HCT116 (cell line): Measurements from ENCODE around the gene LOXL1. TPM values are rescaled to one million over a fixed set of nuclear protein-coding genes. Genes with fewer than 3 reads are reported as not detected.

ENCODE experiments used
- ATAC-seq: fragments of 200-7000 bp; cut with Tn5 transposase; 2 replicates; pipeline ENCODE4 v1.9.1; 2020; ENCODE audit warnings: mild to moderate bottlenecking, moderate library complexity
- BruUV-seq: library from RNA; stranded (reverse); fragments of 400-500 nt; replicated peaks from 2 replicates; lab custom pipeline; 2021; lab: Mats Ljungman, UMichigan
- CTCF ChIA-PET: fragments of 300-600 bp; sonication (Branson Sonifier 250); formaldehyde crosslinking; loops from one replicate; lab custom pipeline; 2021; ENCODE audit warnings: antibody characterized with exemption; lab: Charles Lee
- POLR2A ChIA-PET: fragments of 300-600, 350-600 bp; sonication (Branson Sonifier 250); formaldehyde crosslinking; loops from one replicate; lab custom pipeline; 2021; ENCODE audit warnings: antibody characterized with exemption; lab: Charles Lee
- RAD21 ChIA-PET, 2 experiments: fragments of 300-600 bp; sonication (Branson Sonifier 250); formaldehyde crosslinking; loops; one replicate each; lab custom pipeline; 2023; ENCODE audit warnings: low total read pairs in 2 of 2; ENCODE audit not compliant: uncharacterized antibody in 2 of 2, unreplicated experiment in 2 of 2, low non-redundant PET in 1 of 2; lab: Charles Lee
- DNase-seq: peaks from one replicate; pipeline ENCODE4 v3.0.0-alpha.2; 2010; ENCODE audit warnings: low read depth, low spot score
- H2AFZ ChIP-seq: fragments of 200-600 bp; shearing (Covaris generic), sonication (generic); 2 replicates; pipeline ENCODE4 v1.6.1; 2017; ENCODE audit warnings: low read depth, mixed run types, mixed read lengths, antibody characterized with exemption, low read length; ENCODE audit not compliant: poor library complexity, severe bottlenecking
- H3K27ac ChIP-seq: 2 replicates; pipeline ENCODE4 v1.5.1; 2012; ENCODE audit warnings: low read depth, low read length
- H3K27me3 ChIP-seq: fragments of 200-600 bp; sonication (generic); 2 replicates; pipeline ENCODE4 v1.6.1; 2016; ENCODE audit warnings: mixed run types, low read length, mixed read lengths; ENCODE audit not compliant: insufficient read depth
- H3K36me3 ChIP-seq, 2 experiments: fragments of 200-500 bp in 1 of 2; fragments of 200-600 bp in 1 of 2; sonication (Bioruptor generic) in 1 of 2; sonication (generic) in 1 of 2; 2 replicates each; pipeline versions ENCODE4 v1.5.1 to v1.6.1; 2014 to 2016; ENCODE audit warnings: low read length in 2 of 2, inconsistent platforms in 1 of 2, mixed read lengths in 1 of 2, mixed run types in 1 of 2; ENCODE audit not compliant: insufficient read depth in 2 of 2, control insufficient read depth in 1 of 2
- H3K4me1 ChIP-seq, 2 experiments: fragments of 200-600 bp in 1 of 2; sonication (generic) in 1 of 2; 2 replicates each; pipeline versions ENCODE4 v1.5.1 to v1.6.1; 2012 to 2017; ENCODE audit warnings: low read length in 2 of 2, inconsistent platforms in 1 of 2, mild to moderate bottlenecking in 1 of 2, mixed read lengths in 1 of 2, mixed run types in 1 of 2, moderate library complexity in 1 of 2; ENCODE audit not compliant: insufficient read depth in 2 of 2, control insufficient read depth in 1 of 2
- H3K4me2 ChIP-seq: fragments of 200-600 bp; sonication (generic); 2 replicates; pipeline ENCODE4 v1.6.1; 2017; ENCODE audit warnings: mixed run types, low read length, mixed read lengths
- H3K4me3 ChIP-seq, 2 experiments: fragments of 200-600 bp in 1 of 2; sonication (generic) in 1 of 2; replicated peaks in 1 of 2; 2 replicates each; pipeline ENCODE4 v1.5.1; 2011 to 2016; ENCODE audit warnings: low read length in 2 of 2, control low read depth in 1 of 2, low read depth in 1 of 2, mild to moderate bottlenecking in 1 of 2, mixed read lengths in 1 of 2, mixed run types in 1 of 2
- H3K79me2 ChIP-seq: fragments of 200-600 bp; sonication (generic); 2 replicates; pipeline ENCODE4 v1.6.1; 2017; ENCODE audit warnings: mild to moderate bottlenecking, mixed run types, low read length, moderate library complexity, mixed read lengths; ENCODE audit not compliant: insufficient read depth
- H3K9ac ChIP-seq: fragments of 200-600 bp; sonication (generic); 2 replicates; pipeline ENCODE4 v1.6.1; 2016; ENCODE audit warnings: low read length, mixed read lengths
- H3K9me2 ChIP-seq: fragments of 200-600 bp; sonication (generic), shearing (Covaris generic); 2 replicates; pipeline ENCODE4 v1.6.1; 2017; ENCODE audit warnings: mixed run types, mild to moderate bottlenecking, moderate library complexity; ENCODE audit not compliant: insufficient read depth
- H3K9me3 ChIP-seq, 2 experiments: fragments of 200-500 bp in 1 of 2; fragments of 200-600 bp in 1 of 2; sonication (Bioruptor generic) in 1 of 2; sonication (generic) in 1 of 2; 2 replicates each; pipeline ENCODE4 v1.6.1; 2014 to 2017; ENCODE audit warnings: low read length in 2 of 2, mixed read lengths in 2 of 2, inconsistent platforms in 1 of 2, low read depth in 1 of 2, mild to moderate bottlenecking in 1 of 2, mixed run types in 1 of 2, moderate library complexity in 1 of 2; ENCODE audit not compliant: control insufficient read depth in 1 of 2, insufficient read depth in 1 of 2
- H4K20me1 ChIP-seq: fragments of 200-600 bp; sonication (generic), shearing (Covaris generic); 2 replicates; pipeline ENCODE4 v1.6.1; 2017; ENCODE audit warnings: mixed run types, mild to moderate bottlenecking, moderate library complexity; ENCODE audit not compliant: insufficient read depth
- CEBPB ChIP-seq: IDR thresholded peaks from 2 replicates; pipeline ENCODE4 v1.6.1; 2012; ENCODE audit warnings: low read depth
- POLR2AphosphoS5 ChIP-seq: IDR thresholded peaks from 2 replicates; pipeline ENCODE4 v1.6.1; 2011; ENCODE audit warnings: mild to moderate bottlenecking, low read depth, low read length, moderate library complexity
- SRF ChIP-seq: IDR thresholded peaks from 2 replicates; pipeline ENCODE4 v1.6.1; 2012; ENCODE audit warnings: low read depth
- intact Hi-C: fragments of 100-400 bp; cut with micrococcal nuclease; formaldehyde crosslinking; loops from 2 replicates; pipeline ENCODE4 v1.10.0; 2022
- total RNA-seq: library from RNA; stranded (reverse); gene quantifications from one replicate; pipeline ENCODE4 v1.2.1, GENCODE V29; 2021; ENCODE audit not compliant: unreplicated experiment
- TF ChIP-seq, protein P1 (sequence below): IDR thresholded peaks from 2 replicates; pipeline ENCODE4 v1.6.1; 2012
- TF ChIP-seq, protein P2 (sequence below), 3 experiments: fragments of 200-600 bp in 1 of 3; sonication (generic) in 1 of 3; IDR thresholded peaks in 2 of 3; conservative IDR thresholded peaks in 1 of 3; 2 replicates each; pipeline ENCODE4 v1.5.1; 2012 to 2017; ENCODE audit warnings: low read depth in 2 of 3, low read length in 2 of 3, antibody characterized with exemption in 1 of 3, borderline replicate concordance in 1 of 3, control low read depth in 1 of 3, mild to moderate bottlenecking in 1 of 3, mixed read lengths in 1 of 3, mixed run types in 1 of 3, moderate library complexity in 1 of 3; ENCODE audit not compliant: insufficient read depth in 1 of 3

The LOXL1 gene
- total RNA-seq, 1 experiment from 2014 or later: 14.9 TPM

DNA sequence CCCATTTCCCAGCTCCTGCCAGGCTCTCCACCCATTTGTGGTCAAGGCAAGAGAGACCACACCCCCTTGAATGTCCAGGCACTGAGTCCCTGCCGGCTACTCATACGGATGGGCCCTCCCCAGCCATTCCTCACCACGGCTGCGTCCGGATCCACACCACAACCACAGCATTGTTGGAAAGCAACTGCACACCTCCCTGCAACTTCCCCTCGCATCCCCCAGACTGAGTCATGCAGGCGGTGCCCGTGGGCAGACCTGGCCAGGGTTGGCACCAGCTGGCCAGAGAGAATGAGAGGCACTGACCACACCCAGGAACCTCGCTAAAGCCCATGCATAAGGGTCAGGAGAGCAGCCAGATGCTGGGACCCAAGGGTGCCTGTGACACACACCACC is 30.5 kb downstream of the LOXL1 start (continued):
- TF ChIP-seq, protein P1, sequence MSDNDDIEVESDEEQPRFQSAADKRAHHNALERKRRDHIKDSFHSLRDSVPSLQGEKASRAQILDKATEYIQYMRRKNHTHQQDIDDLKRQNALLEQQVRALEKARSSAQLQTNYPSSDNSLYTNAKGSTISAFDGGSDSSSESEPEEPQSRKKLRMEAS: peak; percentile 68
- TF ChIP-seq SRF: no peak

DNA sequence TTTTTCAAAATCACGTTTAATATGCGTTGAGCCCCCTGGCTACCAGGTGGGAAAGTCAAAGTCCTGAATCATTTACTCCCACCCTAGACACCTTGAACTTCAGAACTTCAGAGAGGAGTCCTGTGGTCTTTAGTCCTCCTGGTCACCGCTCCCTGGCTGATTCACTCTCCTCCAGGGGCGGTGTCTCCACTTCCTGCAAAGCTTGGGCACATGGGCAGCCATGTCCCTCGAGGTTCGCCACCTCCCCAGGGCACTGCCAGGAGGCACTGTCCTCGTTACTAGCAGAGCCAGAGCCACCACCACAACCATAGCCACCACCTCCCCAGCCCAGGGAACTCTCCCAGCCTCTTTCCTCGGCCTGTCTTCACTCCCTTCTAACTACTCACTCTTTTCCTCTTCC is 31.0 kb downstream of the LOXL1 start:
- BruUV-seq: TSS peak; percentile 68
- peak overlapping the region; percentile 82 for H3K4me2 ChIP-seq
- H3K9ac ChIP-seq: no peak overlapping the region; the same call in 1 of the 2 replicates
- TF ChIP-seq POLR2AphosphoS5: no peak
- TF ChIP-seq, protein P2, sequence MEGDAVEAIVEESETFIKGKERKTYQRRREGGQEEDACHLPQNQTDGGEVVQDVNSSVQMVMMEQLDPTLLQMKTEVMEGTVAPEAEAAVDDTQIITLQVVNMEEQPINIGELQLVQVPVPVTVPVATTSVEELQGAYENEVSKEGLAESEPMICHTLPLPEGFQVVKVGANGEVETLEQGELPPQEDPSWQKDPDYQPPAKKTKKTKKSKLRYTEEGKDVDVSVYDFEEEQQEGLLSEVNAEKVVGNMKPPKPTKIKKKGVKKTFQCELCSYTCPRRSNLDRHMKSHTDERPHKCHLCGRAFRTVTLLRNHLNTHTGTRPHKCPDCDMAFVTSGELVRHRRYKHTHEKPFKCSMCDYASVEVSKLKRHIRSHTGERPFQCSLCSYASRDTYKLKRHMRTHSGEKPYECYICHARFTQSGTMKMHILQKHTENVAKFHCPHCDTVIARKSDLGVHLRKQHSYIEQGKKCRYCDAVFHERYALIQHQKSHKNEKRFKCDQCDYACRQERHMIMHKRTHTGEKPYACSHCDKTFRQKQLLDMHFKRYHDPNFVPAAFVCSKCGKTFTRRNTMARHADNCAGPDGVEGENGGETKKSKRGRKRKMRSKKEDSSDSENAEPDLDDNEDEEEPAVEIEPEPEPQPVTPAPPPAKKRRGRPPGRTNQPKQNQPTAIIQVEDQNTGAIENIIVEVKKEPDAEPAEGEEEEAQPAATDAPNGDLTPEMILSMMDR (IDR thresholded peaks at IDR 0.05 in 2 of 3, conservative IDR thresholded peaks at IDR 0.05 in 1 of 3; ENCODE audit: borderline replicate concordance in 1 of 3, insufficient read depth in 1 of 3, low read depth in 2 of 3, low read length in 2 of 3): no peak
- no peak for TF ChIP-seq CEBPB
- TF ChIP-seq, protein P1: peak; percentile 69; the same call in 1 of the 2 replicates
- TF ChIP-seq SRF: no peak
- DNase-seq: no peak
- H3K9me3 ChIP-seq: no peaks in the 10 kb centered on the region
- H2AFZ ChIP-seq: peak overlapping the region; percentile 84
- RAD21 ChIA-PET: interaction anchor here in 1 of 2 experiments (0.6 kb wide), 1 partner anchor 16 kb away, joined by 4 read pairs; no protein-coding TSS in a partner anchor
- peak; percentile 55 for ATAC-seq
- no peaks in the 10 kb centered on the region for H3K36me3 ChIP-seq
- peak overlapping the region; percentile 2; the same call in 1 of the 2 replicates for H3K27ac ChIP-seq
- POLR2A ChIA-PET: interaction anchor here (0.5 kb wide), 1 partner anchor 29 kb away, joined by 3 read pairs; no protein-coding TSS in a partner anchor
- intact Hi-C loops: no loop called here
- no peaks in the 10 kb centered on the region for H3K79me2 ChIP-seq
- H3K9me2 ChIP-seq: no peaks in the 10 kb centered on the region
- no peaks in the 10 kb centered on the region for H4K20me1 ChIP-seq
- peaks cover 16 to 30% of the 10 kb centered on the region in 2 experiments for H3K4me1 ChIP-seq
- CTCF ChIA-PET: interaction anchor here (0.8 to 2.2 kb wide), 5 partner anchors 8 to 37 kb away, joined by 3 to 13 read pairs (median 4); partner anchors contain the start of gene PML
- H3K27me3 ChIP-seq: no peaks in the 10 kb centered on the region
- peak overlapping the region; percentile 31 to 47; a peak in 3 of 4 replicates for H3K4me3 ChIP-seq
